Astrocyte (in vitro differentiated cells and primary cell): ENCODE data around the gene SBF2. TPM values are rescaled to one million over a fixed set of nuclear protein-coding genes. Genes with fewer than 3 reads are reported as not detected.

Experiments
- DNase-seq: peaks from one replicate; pipeline ENCODE4 v3.0.0-alpha.2; 2010; ENCODE audit warnings: low read depth
- FAIRE-seq: peaks from 2 replicates; lab custom pipeline; 2011; peaks lifted over from hg19 to GRCh38; lab: Jason Lieb, UNC
- H2AFZ ChIP-seq: 2 replicates; pipeline ENCODE4 v1.6.0; 2012; ENCODE audit warnings: low read depth, low read length, inconsistent platforms
- H3K27ac ChIP-seq: 2 replicates; pipeline ENCODE4 v1.5.1; 2011; ENCODE audit warnings: low read depth, low read length, inconsistent platforms
- H3K27me3 ChIP-seq: 2 replicates; pipeline ENCODE4 v1.6.0; 2011; ENCODE audit warnings: low read length, inconsistent platforms; ENCODE audit not compliant: insufficient read depth
- H3K36me3 ChIP-seq: 2 replicates; pipeline ENCODE4 v1.5.1; 2011; ENCODE audit warnings: low read length, inconsistent platforms; ENCODE audit not compliant: insufficient read depth
- H3K4me1 ChIP-seq: 2 replicates; pipeline ENCODE4 v1.5.1; 2011; ENCODE audit warnings: low read length, inconsistent platforms; ENCODE audit not compliant: insufficient read depth
- H3K4me2 ChIP-seq: 2 replicates; pipeline ENCODE4 v1.6.0; 2012; ENCODE audit warnings: low read length, inconsistent platforms
- H3K4me3 ChIP-seq: 2 replicates; pipeline ENCODE4 v1.5.1; 2011; ENCODE audit warnings: low read depth, mild to moderate bottlenecking, low read length, inconsistent platforms; ENCODE audit not compliant: insufficient read depth
- H3K79me2 ChIP-seq: 2 replicates; pipeline ENCODE4 v1.6.0; 2012; ENCODE audit warnings: mild to moderate bottlenecking, low read length, inconsistent platforms; ENCODE audit not compliant: insufficient read depth
- H3K9ac ChIP-seq: 2 replicates; pipeline ENCODE4 v1.6.0; 2012; ENCODE audit warnings: mild to moderate bottlenecking, low read length, inconsistent platforms
- H3K9me3 ChIP-seq: 2 replicates; pipeline ENCODE4 v1.5.1; 2012; ENCODE audit warnings: low read depth, mild to moderate bottlenecking, low read length, inconsistent platforms; ENCODE audit not compliant: insufficient read depth
- H4K20me1 ChIP-seq: 2 replicates; pipeline ENCODE4 v1.6.0; 2012; ENCODE audit warnings: low read length, inconsistent platforms; ENCODE audit not compliant: insufficient read depth
- H3K27ac Mint-ChIP-seq: one replicate; pipeline ENCODE4 v1.8.0; 2021; ENCODE audit warnings: mild to moderate bottlenecking, mixed read lengths; ENCODE audit not compliant: unreplicated experiment
- H3K27me3 Mint-ChIP-seq: one replicate; pipeline ENCODE4 v1.8.0; 2021; ENCODE audit warnings: low read depth, mixed read lengths; ENCODE audit not compliant: unreplicated experiment
- H3K36me3 Mint-ChIP-seq: one replicate; pipeline ENCODE4 v1.8.0; 2021; ENCODE audit warnings: low read depth, mixed read lengths; ENCODE audit not compliant: unreplicated experiment
- H3K4me1 Mint-ChIP-seq: one replicate; pipeline ENCODE4 v1.8.0; 2021; ENCODE audit warnings: low read depth, mixed read lengths; ENCODE audit not compliant: unreplicated experiment
- H3K4me3 Mint-ChIP-seq: one replicate; pipeline ENCODE4 v1.8.0; 2021; ENCODE audit warnings: mild to moderate bottlenecking, moderate library complexity, mixed read lengths; ENCODE audit not compliant: unreplicated experiment
- H3K9me3 Mint-ChIP-seq: one replicate; pipeline ENCODE4 v1.8.0; 2021; ENCODE audit warnings: mild to moderate bottlenecking, mixed read lengths; ENCODE audit not compliant: unreplicated experiment
- EZH2 ChIP-seq: IDR thresholded peaks from 2 replicates; pipeline ENCODE4 v1.6.1; 2012; ENCODE audit warnings: mild to moderate bottlenecking, low read length, inconsistent platforms; ENCODE audit not compliant: insufficient read depth
- total RNA-seq: library from RNA; stranded (reverse); gene quantifications from 2 replicates; pipeline ENCODE4 v1.2.1, GENCODE V29; 2021
- TF ChIP-seq, protein P1 (sequence below): IDR thresholded peaks from 2 replicates; pipeline ENCODE4 v1.5.1; 2011; ENCODE audit warnings: low read depth, mild to moderate bottlenecking, inconsistent platforms, low read length, moderate library complexity; ENCODE audit not compliant: insufficient read depth

SBF2 gene
- total RNA-seq, 1 donor from 2014 or later = 50.0 TPM

DNA sequence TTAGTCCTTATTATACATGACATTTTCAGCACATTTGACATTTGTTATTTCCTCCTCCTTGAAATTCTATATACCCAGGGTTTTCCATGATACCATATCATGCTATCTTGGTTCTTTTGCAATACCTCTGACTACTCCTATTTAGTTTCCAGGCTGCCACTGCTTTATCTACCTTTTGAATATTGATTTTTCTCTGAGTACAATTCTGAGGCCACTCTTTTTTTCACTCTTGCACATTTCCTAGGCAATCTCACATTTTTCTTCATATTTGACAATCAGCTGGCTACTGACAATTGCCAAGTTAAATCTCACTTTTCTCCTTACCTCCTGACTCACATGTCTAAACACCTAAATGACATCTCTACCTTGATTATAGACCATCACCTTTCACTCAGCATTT, 11.9 kb downstream of the SBF2 start:
- Mint-ChIP-seq H3K36me3 (peaks cover 5% of the 10 kb centered on the region), H3K4me1 (peaks cover 4% of the 10 kb centered on the region), H3K27ac (no peak overlapping the region), H3K9me3 (no peaks in the 10 kb centered on the region), H3K27me3 (no peaks in the 10 kb centered on the region), H3K4me3 (no peak overlapping the region)
- Histone ChIP-seq H3K4me2 (no peak overlapping the region), H3K4me1 (no peaks in the 10 kb centered on the region), H4K20me1 (peaks cover 54% of the 10 kb centered on the region), H3K79me2 (peaks cover 62% of the 10 kb centered on the region), H3K4me3 (no peak overlapping the region), H3K27ac (no peak overlapping the region), H3K9me3 (no peaks in the 10 kb centered on the region), H3K9ac (no peak overlapping the region), H3K27me3 (no peaks in the 10 kb centered on the region), H3K36me3 (no peaks in the 10 kb centered on the region), H2AFZ (no peak overlapping the region)
- FAIRE-seq (no peak), DNase-seq (no peak)
- TF ChIP-seq, protein P1, sequence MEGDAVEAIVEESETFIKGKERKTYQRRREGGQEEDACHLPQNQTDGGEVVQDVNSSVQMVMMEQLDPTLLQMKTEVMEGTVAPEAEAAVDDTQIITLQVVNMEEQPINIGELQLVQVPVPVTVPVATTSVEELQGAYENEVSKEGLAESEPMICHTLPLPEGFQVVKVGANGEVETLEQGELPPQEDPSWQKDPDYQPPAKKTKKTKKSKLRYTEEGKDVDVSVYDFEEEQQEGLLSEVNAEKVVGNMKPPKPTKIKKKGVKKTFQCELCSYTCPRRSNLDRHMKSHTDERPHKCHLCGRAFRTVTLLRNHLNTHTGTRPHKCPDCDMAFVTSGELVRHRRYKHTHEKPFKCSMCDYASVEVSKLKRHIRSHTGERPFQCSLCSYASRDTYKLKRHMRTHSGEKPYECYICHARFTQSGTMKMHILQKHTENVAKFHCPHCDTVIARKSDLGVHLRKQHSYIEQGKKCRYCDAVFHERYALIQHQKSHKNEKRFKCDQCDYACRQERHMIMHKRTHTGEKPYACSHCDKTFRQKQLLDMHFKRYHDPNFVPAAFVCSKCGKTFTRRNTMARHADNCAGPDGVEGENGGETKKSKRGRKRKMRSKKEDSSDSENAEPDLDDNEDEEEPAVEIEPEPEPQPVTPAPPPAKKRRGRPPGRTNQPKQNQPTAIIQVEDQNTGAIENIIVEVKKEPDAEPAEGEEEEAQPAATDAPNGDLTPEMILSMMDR = no peak
- no peak for TF ChIP-seq EZH2

DNA sequence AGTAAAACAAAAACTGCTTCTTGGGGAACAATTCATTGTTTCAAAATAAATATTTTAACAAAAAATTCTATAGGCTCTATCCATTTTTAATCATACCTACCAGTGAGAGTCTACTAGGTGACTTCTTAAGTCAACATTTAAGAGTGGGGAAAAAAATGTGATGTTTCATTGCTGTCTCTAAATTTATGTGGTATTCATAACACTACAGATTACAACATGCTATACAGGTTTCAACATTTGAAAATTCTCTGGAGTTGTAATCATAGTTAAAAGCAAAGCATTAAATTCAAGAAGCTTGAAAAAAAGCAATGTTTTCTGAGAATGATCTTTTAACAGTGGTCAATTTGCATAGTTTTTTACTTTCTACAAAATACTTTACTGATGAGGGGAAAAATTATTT, 18.3 kb downstream of the SBF2 start:
- Histone ChIP-seq H3K79me2 (peaks cover 30% of the 10 kb centered on the region), H3K4me1 (no peaks in the 10 kb centered on the region), H3K27ac (no peak overlapping the region), H3K9me3 (no peaks in the 10 kb centered on the region), H3K36me3 (no peaks in the 10 kb centered on the region), H2AFZ (no peak overlapping the region), H3K4me3 (no peak overlapping the region), H3K9ac (no peak overlapping the region), H4K20me1 (peaks cover 21% of the 10 kb centered on the region), H3K4me2 (no peak overlapping the region), H3K27me3 (no peaks in the 10 kb centered on the region)
- Mint-ChIP-seq H3K9me3 (no peaks in the 10 kb centered on the region), H3K4me3 (no peak overlapping the region), H3K4me1 (peaks cover 7% of the 10 kb centered on the region), H3K36me3 (no peaks in the 10 kb centered on the region), H3K27ac (no peak overlapping the region), H3K27me3 (no peaks in the 10 kb centered on the region)
- no peak for DNase-seq
- TF ChIP-seq EZH2 = no peak
- FAIRE-seq = no peak

DNA sequence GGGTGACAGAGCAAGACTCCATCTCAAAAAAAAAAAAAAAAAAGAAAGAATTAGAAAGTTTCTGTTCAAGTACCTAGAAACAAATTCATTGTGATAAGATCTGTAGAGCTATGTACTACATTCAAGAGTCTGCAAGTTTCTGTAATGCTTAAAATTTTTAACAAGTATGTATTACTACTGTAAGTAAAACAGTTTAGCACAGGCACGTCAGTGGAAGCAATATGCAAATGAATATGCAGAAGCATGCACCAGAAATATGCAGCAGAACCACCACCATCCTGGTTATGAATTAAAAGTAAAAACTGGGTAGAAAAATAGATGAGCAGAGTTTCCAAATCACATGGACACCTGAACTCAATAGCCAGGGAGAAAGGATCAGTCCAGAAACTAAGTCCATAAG, 19.3 kb downstream of the SBF2 start:
- Histone ChIP-seq H3K27me3 (no peaks in the 10 kb centered on the region), H3K79me2 (peaks cover 28% of the 10 kb centered on the region), H3K9me3 (no peaks in the 10 kb centered on the region), H2AFZ (no peak overlapping the region), H3K4me1 (no peaks in the 10 kb centered on the region), H3K4me2 (no peak overlapping the region), H3K9ac (no peak overlapping the region), H3K4me3 (no peak overlapping the region), H4K20me1 (peaks cover 21% of the 10 kb centered on the region), H3K36me3 (no peaks in the 10 kb centered on the region), H3K27ac (no peak overlapping the region)
- Mint-ChIP-seq H3K27me3 (no peaks in the 10 kb centered on the region), H3K9me3 (no peaks in the 10 kb centered on the region), H3K4me1 (peaks cover 7% of the 10 kb centered on the region), H3K27ac (no peak overlapping the region), H3K4me3 (no peak overlapping the region), H3K36me3 (no peaks in the 10 kb centered on the region)
- FAIRE-seq (no peak), DNase-seq (no peak)
- TF ChIP-seq, protein P1 = no peak
- no peak for TF ChIP-seq EZH2
